ENCODE results near the gene DMRT3.

DNA sequence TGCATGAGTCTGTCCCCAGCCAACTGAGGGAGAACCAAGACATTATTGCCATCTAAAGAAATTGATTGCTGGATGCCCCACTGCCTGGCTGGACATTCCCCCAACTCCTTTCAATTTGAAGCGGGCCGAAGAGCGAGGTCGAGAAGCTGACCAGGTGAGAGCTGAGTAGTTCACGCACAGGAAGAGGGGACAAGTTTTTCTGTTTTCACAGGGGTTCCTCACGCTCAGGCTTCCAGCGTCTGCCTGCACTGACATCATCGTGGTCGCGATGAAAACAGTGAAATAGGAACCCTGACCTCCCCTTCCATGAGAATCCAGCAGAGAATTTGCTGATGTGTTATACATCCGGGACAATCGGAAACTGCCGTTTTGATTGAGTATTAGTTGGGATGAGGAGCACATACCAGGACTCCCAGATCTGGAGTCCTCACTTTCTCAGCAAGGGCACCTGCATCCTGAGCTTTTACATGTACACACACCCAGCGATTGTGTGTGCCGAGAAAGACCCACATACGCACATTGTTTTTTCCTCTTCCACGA lies 3.1 kb upstream of the DMRT3 start:
- TF ChIP-seq CTCF (IDR thresholded peaks at IDR 0.05; ENCODE audit: low read depth, low read length) (no peak), EZH2phosphoT487 (IDR thresholded peaks at IDR 0.05; ENCODE audit: low read depth) (no peak)
